GM12872 (cell line): ENCODE results near the gene BCKDHB.

Source experiments
- CTCF ChIP-seq: IDR thresholded peaks from 3 replicates; pipeline ENCODE4 v1.5.1; 2011; ENCODE audit warnings: low read depth, mild to moderate bottlenecking, low read length, moderate library complexity; ENCODE audit not compliant: insufficient read depth

The BCKDHB gene

GRCh38 chr6:80282913-80283554, 176.6 kb downstream of the BCKDHB start:
- no peak for TF ChIP-seq CTCF

GRCh38 chr6:80287112-80287511, 180.6 kb downstream of the BCKDHB start:
- TF ChIP-seq CTCF, result no peak

- no peak for TF ChIP-seq CTCF
Observed at GRCh38 chr6:80287607-80288006, 181.1 kb downstream of the BCKDHB start.

- TF ChIP-seq CTCF, result no peak
Observed at GRCh38 chr6:80289727-80290126, 183.3 kb downstream of the BCKDHB start.

GRCh38 chr6:80302716-80303115, 196.2 kb downstream of the BCKDHB start:
- TF ChIP-seq CTCF, result no peak

GRCh38 chr6:80304014-80304413, 197.5 kb downstream of the BCKDHB start:
- no peak for TF ChIP-seq CTCF

GRCh38 chr6:80314531-80314930, 208.1 kb downstream of the BCKDHB start:
- TF ChIP-seq CTCF, result no peak

GRCh38 chr6:80316686-80317231, 210.3 kb downstream of the BCKDHB start:
- TF ChIP-seq CTCF, result no peak
